Measurements from ENCODE around the gene NEIL3.

DNA sequence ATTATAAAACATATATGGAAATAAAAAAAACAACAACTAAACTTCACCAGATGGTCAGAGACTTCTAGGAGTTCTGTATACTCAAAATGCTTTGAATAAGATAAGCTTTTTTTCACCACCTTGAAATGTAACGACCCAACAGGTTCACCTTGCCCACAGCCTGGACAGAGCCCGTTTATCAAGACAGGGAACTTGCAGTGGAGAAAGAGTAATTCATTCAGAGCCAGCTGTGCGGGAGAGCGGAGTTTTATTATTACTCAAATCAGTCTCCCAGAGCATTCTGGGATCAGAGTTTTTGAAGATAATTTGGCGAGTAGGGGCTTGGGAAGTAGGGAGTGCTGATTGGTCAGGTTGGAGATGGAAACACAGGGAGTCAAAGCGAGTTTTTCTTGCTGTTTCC lies 94.1 kb downstream of the NEIL3 start:
- TF ChIP-seq, protein P1, sequence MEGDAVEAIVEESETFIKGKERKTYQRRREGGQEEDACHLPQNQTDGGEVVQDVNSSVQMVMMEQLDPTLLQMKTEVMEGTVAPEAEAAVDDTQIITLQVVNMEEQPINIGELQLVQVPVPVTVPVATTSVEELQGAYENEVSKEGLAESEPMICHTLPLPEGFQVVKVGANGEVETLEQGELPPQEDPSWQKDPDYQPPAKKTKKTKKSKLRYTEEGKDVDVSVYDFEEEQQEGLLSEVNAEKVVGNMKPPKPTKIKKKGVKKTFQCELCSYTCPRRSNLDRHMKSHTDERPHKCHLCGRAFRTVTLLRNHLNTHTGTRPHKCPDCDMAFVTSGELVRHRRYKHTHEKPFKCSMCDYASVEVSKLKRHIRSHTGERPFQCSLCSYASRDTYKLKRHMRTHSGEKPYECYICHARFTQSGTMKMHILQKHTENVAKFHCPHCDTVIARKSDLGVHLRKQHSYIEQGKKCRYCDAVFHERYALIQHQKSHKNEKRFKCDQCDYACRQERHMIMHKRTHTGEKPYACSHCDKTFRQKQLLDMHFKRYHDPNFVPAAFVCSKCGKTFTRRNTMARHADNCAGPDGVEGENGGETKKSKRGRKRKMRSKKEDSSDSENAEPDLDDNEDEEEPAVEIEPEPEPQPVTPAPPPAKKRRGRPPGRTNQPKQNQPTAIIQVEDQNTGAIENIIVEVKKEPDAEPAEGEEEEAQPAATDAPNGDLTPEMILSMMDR (IDR thresholded peaks at IDR 0.05): no peak
- TF ChIP-seq EP300 (IDR thresholded peaks at IDR 0.05): no peak
- no peak for TF ChIP-seq POLR2A (IDR thresholded peaks at IDR 0.05)
- no peak for TF ChIP-seq POLR2AphosphoS5 (IDR thresholded peaks at IDR 0.05)

Measured in suprapubic skin (tissue), 4 donors.